Uterus (tissue), 2 donors: ENCODE results near the gene VAV3.

Experiments used
- CTCF ChIP-seq, 4 experiments: fragments of 200-600 bp in 2 of 4; fragments of 450-650 bp in 2 of 4; sonication (generic) in 2 of 4; IDR thresholded peaks; one replicate each; pipeline ENCODE4 v1.5.1; 2016 to 2019; ENCODE audit warnings: antibody characterized with exemption in 4 of 4, mild to moderate bottlenecking in 2 of 4, moderate library complexity in 1 of 4
- POLR2A ChIP-seq, 2 donors: fragments of 450-650 bp; IDR thresholded peaks; one replicate each; pipeline ENCODE4 v1.6.1; 2016; ENCODE audit warnings: antibody characterized with exemption in 2 of 2, mild to moderate bottlenecking in 1 of 2, moderate library complexity in 1 of 2

GRCh38 chr1:107550358-107550757 lies 414.6 kb downstream of the VAV3 start:
- TF ChIP-seq CTCF (IDR thresholded peaks at IDR 0.05): no peak
- no peak for TF ChIP-seq POLR2A (IDR thresholded peaks at IDR 0.05)
